ENCODE measurements around the gene CIB2. TPM values are rescaled to one million over a fixed set of nuclear protein-coding genes. Genes with fewer than 3 reads are reported as not detected.

Gene CIB2
- total RNA-seq, result 1.2 and 2.9 TPM in 2 replicates

GRCh38 chr15:78131295-78132061 lies at the start of gene CIB2:
Gene CIB2, minus strand, starts transcription at chr15:78131445. Its CDS starts 230 bp downstream, at chr15:78131215.

GRCh38 chr15:78149068-78149804 lies 18.0 kb upstream of the CIB2 start, which contains the start of gene IDH3A:
Gene IDH3A, plus strand, starts transcription at chr15:78149362. Its CDS starts 42 bp downstream, at chr15:78149404.

GRCh38 chr15:78092261-78093041 lies 38.8 kb downstream of the CIB2 start, which contains the start of gene SH2D7:
Gene SH2D7, plus strand, starts transcription at chr15:78092561. Its CDS starts 24 bp downstream, at chr15:78092585.

GRCh38 chr15:78077053-78077870 lies 54.0 kb downstream of the CIB2 start, which contains the start of gene TBC1D2B:
Gene TBC1D2B, minus strand, starts transcription at chr15:78077711. Its CDS starts 59 bp downstream, at chr15:78077652.

Small RNA genes within 50 kb of the gene (small RNA-seq; reads per million reads assigned to genes)
- gene RF00092, result not detected

Other genes starting within 250 kb of the CIB2 start
- gene TBC1D2B, start 53.7 kb downstream of the CIB2 start, total RNA-seq, result 33.3 and 34.1 TPM in 2 replicates
- gene SH2D7, start 38.9 kb downstream of the CIB2 start, total RNA-seq, result not detected in 2 replicates
- 23.8 and 54.4 TPM in 2 replicates for gene IDH3A, start 17.9 kb upstream of the CIB2 start, total RNA-seq
- under 0.01 TPM in 1 of 2 replicates, not detected in the other for gene ACSBG1, start 103.1 kb upstream of the CIB2 start, total RNA-seq
- gene DNAJA4, start 133.1 kb upstream of the CIB2 start, total RNA-seq, result 3.6 and 3.7 TPM in 2 replicates
- gene SKIC8, start 168.2 kb upstream of the CIB2 start, total RNA-seq, result 58.1 and 63.0 TPM in 2 replicates
- not detected in 2 replicates for gene CRABP1, start 208.9 kb upstream of the CIB2 start, total RNA-seq

Data from vein endothelial cell (primary cell).